HEK293 (cell line): ENCODE data around the gene FHL1.

Source experiments
- CTCF ChIA-PET: fragments of 350-600 bp; formaldehyde crosslinking; extraction: SDS; loops from one replicate; lab custom pipeline; 2021; ENCODE audit warnings: antibody characterized with exemption; lab: Yijun Ruan, JAX
- POLR2A ChIA-PET: fragments of 300-600 bp; formaldehyde crosslinking; extraction: SDS; loops from one replicate; lab custom pipeline; 2020; ENCODE audit warnings: antibody characterized with exemption, inconsistent platforms; lab: Yijun Ruan, JAX
- H3K27ac ChIP-seq: fragments of 200-500 bp; sonication (Bioruptor generic); 2 replicates; pipeline ENCODE4 v1.5.1; 2014; ENCODE audit warnings: low read depth, low read length, control low read depth, inconsistent platforms; ENCODE audit errors: extremely low read depth
- H3K36me3 ChIP-seq, 2 experiments: fragments of 200-500 bp in 1 of 2; sonication (Bioruptor generic) in 1 of 2; 1 replicate in 1 of 2; 2 replicates in 1 of 2; pipeline ENCODE4 v1.5.1; 2014 to 2017; ENCODE audit warnings: inconsistent platforms in 2 of 2, low read length in 2 of 2; ENCODE audit not compliant: control insufficient read depth in 2 of 2, insufficient read depth in 1 of 2
- H3K4me1 ChIP-seq: fragments of 200-500 bp; sonication (Bioruptor generic); 2 replicates; pipeline ENCODE4 v1.5.1; 2014; ENCODE audit warnings: mild to moderate bottlenecking, low read length, inconsistent platforms; ENCODE audit not compliant: control insufficient read depth, insufficient read depth
- H3K4me3 ChIP-seq: 2 replicates; pipeline ENCODE4 v1.5.1; 2011; ENCODE audit warnings: low read depth, mild to moderate bottlenecking, control low read depth, low read length, moderate library complexity
- H3K9me3 ChIP-seq: fragments of 200-500 bp; sonication (Bioruptor generic); 2 replicates; pipeline ENCODE4 v1.5.1; 2014; ENCODE audit warnings: low read depth, low read length, inconsistent platforms; ENCODE audit not compliant: control insufficient read depth, insufficient read depth
- KLF10 ChIP-seq: fragments of 450-650 bp; IDR thresholded peaks from 2 replicates; pipeline ENCODE4 v1.5.1; 2018; ENCODE audit warnings: missing biosample characterization, mild to moderate bottlenecking, missing genetic modification characterization
- KLF8 ChIP-seq: fragments of 450-650 bp; formaldehyde crosslinking; IDR thresholded peaks from 2 replicates; pipeline ENCODE4 v1.5.1; 2016; ENCODE audit warnings: missing biosample characterization, missing genetic modification characterization
- MZF1 ChIP-seq: fragments of 450-650 bp; formaldehyde crosslinking; IDR thresholded peaks from 2 replicates; pipeline ENCODE4 v1.5.1; 2017; ENCODE audit warnings: missing biosample characterization, missing genetic modification characterization, borderline replicate concordance
- PRDM10 ChIP-seq: fragments of 450-650 bp; formaldehyde crosslinking; IDR thresholded peaks from 2 replicates; pipeline ENCODE4 v1.5.1; 2016; ENCODE audit warnings: missing biosample characterization, missing genetic modification characterization
- SCRT1 ChIP-seq: fragments of 450-650 bp; formaldehyde crosslinking; IDR thresholded peaks from 2 replicates; pipeline ENCODE4 v1.5.1; 2016; ENCODE audit warnings: missing biosample characterization, missing genetic modification characterization, borderline replicate concordance
- SETDB1 ChIP-seq: IDR thresholded peaks from one replicate; pipeline ENCODE4 v1.6.1; 2017; ENCODE audit warnings: mild to moderate bottlenecking, low read length, moderate library complexity, mixed read lengths; ENCODE audit not compliant: insufficient read length
- SP2 ChIP-seq: fragments of 450-650 bp; formaldehyde crosslinking; IDR thresholded peaks from 2 replicates; pipeline ENCODE4 v1.5.1; 2016; ENCODE audit warnings: missing biosample characterization, missing genetic modification characterization
- ZBTB17 ChIP-seq: fragments of 450-650 bp; formaldehyde crosslinking; IDR thresholded peaks from 2 replicates; pipeline ENCODE4 v1.5.1; 2016; ENCODE audit warnings: missing biosample characterization, missing genetic modification characterization
- ZBTB20 ChIP-seq: fragments of 450-650 bp; formaldehyde crosslinking; IDR thresholded peaks from 2 replicates; pipeline ENCODE4 v1.5.1; 2016; ENCODE audit warnings: missing biosample characterization, missing genetic modification characterization
- ZEB2 ChIP-seq: fragments of 450-650 bp; formaldehyde crosslinking; IDR thresholded peaks from 2 replicates; pipeline ENCODE4 v1.5.1; 2016; ENCODE audit warnings: missing biosample characterization, missing genetic modification characterization
- ZNF146 ChIP-seq: fragments of 450-650 bp; formaldehyde crosslinking; IDR thresholded peaks from 2 replicates; pipeline ENCODE4 v1.5.1; 2016; ENCODE audit warnings: missing biosample characterization, missing genetic modification characterization
- ZNF174 ChIP-seq: fragments of 450-650 bp; formaldehyde crosslinking; IDR thresholded peaks from 2 replicates; pipeline ENCODE4 v1.5.0; 2017; ENCODE audit warnings: missing biosample characterization, mild to moderate bottlenecking, missing genetic modification characterization
- ZNF266 ChIP-seq: fragments of 450-650 bp; formaldehyde crosslinking; IDR thresholded peaks from 2 replicates; pipeline ENCODE4 v1.5.1; 2016; ENCODE audit warnings: missing biosample characterization, missing genetic modification characterization, low read depth
- ZNF341 ChIP-seq: fragments of 450-650 bp; formaldehyde crosslinking; IDR thresholded peaks from 2 replicates; pipeline ENCODE4; 2016; ENCODE audit warnings: low read depth, missing biosample characterization, missing genetic modification characterization
- ZNF354C ChIP-seq: fragments of 450-650 bp; formaldehyde crosslinking; IDR thresholded peaks from 2 replicates; pipeline ENCODE4 v1.5.1; 2016; ENCODE audit warnings: missing biosample characterization, missing genetic modification characterization, low read depth, borderline replicate concordance
- ZNF423 ChIP-seq: fragments of 450-650 bp; formaldehyde crosslinking; IDR thresholded peaks from 2 replicates; pipeline ENCODE4 v1.5.1; 2016; ENCODE audit warnings: missing biosample characterization, missing genetic modification characterization
- ZNF610 ChIP-seq: fragments of 450-650 bp; formaldehyde crosslinking; IDR thresholded peaks from 2 replicates; pipeline ENCODE4 v1.5.1; 2016; ENCODE audit warnings: missing biosample characterization, missing genetic modification characterization, borderline replicate concordance
- ZNF626 ChIP-seq: fragments of 450-650 bp; sonication (Bioruptor Pico); formaldehyde crosslinking; IDR thresholded peaks from 2 replicates; pipeline ENCODE4 v1.5.1; 2018; ENCODE audit warnings: missing biosample characterization, missing genetic modification characterization, inconsistent platforms
- ZNF629 ChIP-seq: fragments of 450-650 bp; formaldehyde crosslinking; IDR thresholded peaks from 2 replicates; pipeline ENCODE4 v1.5.1; 2017; ENCODE audit warnings: missing biosample characterization, missing genetic modification characterization
- ZNF664 ChIP-seq: fragments of 450-650 bp; formaldehyde crosslinking; IDR thresholded peaks from 2 replicates; pipeline ENCODE4 v1.5.1; 2016; ENCODE audit warnings: missing biosample characterization, missing genetic modification characterization
- TF ChIP-seq, protein P1 (sequence below): fragments of 450-650 bp; formaldehyde crosslinking; IDR thresholded peaks from 2 replicates; pipeline ENCODE4 v1.5.1; 2016; ENCODE audit warnings: missing biosample characterization, missing genetic modification characterization
- TF ChIP-seq, protein P2 (sequence below): fragments of 450-650 bp; formaldehyde crosslinking; IDR thresholded peaks from 2 replicates; pipeline ENCODE4 v1.5.1; 2016; ENCODE audit warnings: missing biosample characterization, missing genetic modification characterization
- TF ChIP-seq, protein P3 (sequence below): fragments of 450-650 bp; formaldehyde crosslinking; IDR thresholded peaks from 2 replicates; pipeline ENCODE4 v1.5.1; 2016; ENCODE audit warnings: missing biosample characterization, missing genetic modification characterization

The FHL1 gene

DNA sequence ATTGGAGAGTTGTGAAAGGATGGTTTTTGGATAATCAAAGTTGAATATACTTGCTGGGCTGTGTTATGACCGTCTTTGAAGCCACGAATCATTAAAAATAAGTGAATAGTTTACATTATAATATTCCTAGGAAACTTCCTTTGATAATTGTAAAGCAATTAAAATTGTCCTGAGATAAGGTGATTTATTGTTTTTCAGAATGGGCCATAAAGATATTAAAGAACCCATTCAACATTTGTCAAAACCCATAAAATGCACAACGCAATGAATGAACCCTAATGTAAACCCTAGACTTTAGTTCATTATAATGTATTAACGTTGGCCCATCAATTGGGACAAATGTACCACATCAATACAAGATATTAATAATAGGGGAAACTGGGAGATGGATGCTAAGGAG is 11.4 kb downstream of the FHL1 start (continued):
- no peak for TF ChIP-seq ZNF354C (tag by site-specific recombination)
- TF ChIP-seq, all 188 proteins: peak for 5

DNA sequence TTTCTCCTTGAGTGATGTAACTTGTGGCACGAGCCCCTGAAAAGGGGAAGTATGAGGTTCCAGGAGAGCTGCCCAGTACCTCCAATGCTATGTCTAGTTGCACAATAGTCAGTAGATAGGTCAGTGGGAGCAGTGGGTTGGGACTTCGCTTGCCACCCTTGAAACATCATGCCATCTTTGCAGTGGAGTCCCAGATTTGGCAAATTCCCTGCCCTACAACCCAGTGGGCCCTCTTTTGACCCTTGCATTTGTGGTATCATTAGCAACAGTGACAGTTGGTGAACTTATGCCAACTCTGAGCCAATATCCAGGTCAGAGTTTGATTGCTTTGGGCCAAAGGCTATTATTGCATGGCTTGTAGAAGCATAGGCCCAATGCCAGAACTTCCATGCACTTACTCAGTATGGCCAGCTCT is 12.3 kb downstream of the FHL1 start:
- no peaks in the 10 kb centered on the region for H3K9me3 ChIP-seq
- POLR2A ChIA-PET = no interaction called here
- TF ChIP-seq ZBTB17 (tag by site-specific recombination) (peak; percentile 50; the same call in 1 of the 2 replicates), ZNF341 (tag by site-specific recombination) (no peak), PRDM10 (tag by site-specific recombination) (0 out of 2 replicates have a peak, but pooled peaks have one; percentile 7), ZBTB20 (tag by site-specific recombination) (no peak), KLF8 (tag by site-specific recombination) (no peak), SCRT1 (no peak), ZNF664 (tag by site-specific recombination) (no peak), MZF1 (tag by site-specific recombination) (0 out of 2 replicates have a peak, but pooled peaks have one; percentile 25), ZNF266 (tag by site-specific recombination) (no peak), ZNF423 (tag by site-specific recombination) (no peak), SETDB1 (no peak)
- TF ChIP-seq, protein P1, sequence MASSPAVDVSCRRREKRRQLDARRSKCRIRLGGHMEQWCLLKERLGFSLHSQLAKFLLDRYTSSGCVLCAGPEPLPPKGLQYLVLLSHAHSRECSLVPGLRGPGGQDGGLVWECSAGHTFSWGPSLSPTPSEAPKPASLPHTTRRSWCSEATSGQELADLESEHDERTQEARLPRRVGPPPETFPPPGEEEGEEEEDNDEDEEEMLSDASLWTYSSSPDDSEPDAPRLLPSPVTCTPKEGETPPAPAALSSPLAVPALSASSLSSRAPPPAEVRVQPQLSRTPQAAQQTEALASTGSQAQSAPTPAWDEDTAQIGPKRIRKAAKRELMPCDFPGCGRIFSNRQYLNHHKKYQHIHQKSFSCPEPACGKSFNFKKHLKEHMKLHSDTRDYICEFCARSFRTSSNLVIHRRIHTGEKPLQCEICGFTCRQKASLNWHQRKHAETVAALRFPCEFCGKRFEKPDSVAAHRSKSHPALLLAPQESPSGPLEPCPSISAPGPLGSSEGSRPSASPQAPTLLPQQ = peak; percentile 53; the same call in 1 of the 2 replicates
- TF ChIP-seq, protein P2, sequence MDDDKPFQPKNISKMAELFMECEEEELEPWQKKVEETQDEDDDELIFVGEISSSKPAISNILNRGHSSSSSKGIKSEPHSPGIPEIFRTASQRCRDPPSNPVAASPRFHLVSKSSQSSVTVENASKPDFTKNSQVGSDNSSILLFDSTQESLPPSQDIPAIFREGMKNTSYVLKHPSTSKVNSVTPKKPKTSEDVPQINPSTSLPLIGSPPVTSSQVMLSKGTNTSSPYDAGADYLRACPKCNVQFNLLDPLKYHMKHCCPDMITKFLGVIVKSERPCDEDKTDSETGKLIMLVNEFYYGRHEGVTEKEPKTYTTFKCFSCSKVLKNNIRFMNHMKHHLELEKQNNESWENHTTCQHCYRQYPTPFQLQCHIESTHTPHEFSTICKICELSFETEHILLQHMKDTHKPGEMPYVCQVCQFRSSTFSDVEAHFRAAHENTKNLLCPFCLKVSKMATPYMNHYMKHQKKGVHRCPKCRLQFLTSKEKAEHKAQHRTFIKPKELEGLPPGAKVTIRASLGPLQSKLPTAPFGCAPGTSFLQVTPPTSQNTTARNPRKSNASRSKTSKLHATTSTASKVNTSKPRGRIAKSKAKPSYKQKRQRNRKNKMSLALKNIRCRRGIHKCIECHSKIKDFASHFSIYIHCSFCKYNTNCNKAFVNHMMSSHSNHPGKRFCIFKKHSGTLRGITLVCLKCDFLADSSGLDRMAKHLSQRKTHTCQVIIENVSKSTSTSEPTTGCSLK (tag by site-specific recombination) = no peak
- CTCF ChIA-PET = interaction anchor here (1.0 to 7.5 kb wide), 2 partner anchors 54 to 131 kb away, joined by 3 to 92 read pairs; no protein-coding TSS in a partner anchor
- no peaks in the 10 kb centered on the region; a peak in 1 of 3 replicates for H3K36me3 ChIP-seq
- no peak overlapping the region for H3K4me3 ChIP-seq
- peaks cover 6% of the 10 kb centered on the region; the same call in 1 of the 2 replicates for H3K4me1 ChIP-seq
- no peak overlapping the region for H3K27ac ChIP-seq

GRCh38 chrX:136162827-136163570 is 15.7 kb downstream of the FHL1 start:
- H3K4me3 ChIP-seq = no peak overlapping the region
- H3K27ac ChIP-seq = no peak overlapping the region
- POLR2A ChIA-PET = interaction anchor here (1.0 to 2.3 kb wide), 2 partner anchors 32 to 134 kb away, joined by 3 to 16 read pairs; no protein-coding TSS in a partner anchor
- CTCF ChIA-PET = interaction anchor here (0.5 to 7.5 kb wide), 27 partner anchors 8 to 490 kb away, joined by 3 to 92 read pairs (median 5); no protein-coding TSS in a partner anchor
- H3K9me3 ChIP-seq = no peaks in the 10 kb centered on the region
- H3K4me1 ChIP-seq = peaks cover 2% of the 10 kb centered on the region
- H3K36me3 ChIP-seq = no peaks in the 10 kb centered on the region; a peak in 1 of 3 replicates
- TF ChIP-seq ZNF146 (no peak), ZNF610 (tag by site-specific recombination) (no peak), ZNF626 (no peak), ZEB2 (tag by site-specific recombination) (peak; percentile 49), ZNF174 (tag by site-specific recombination) (no peak), ZBTB17 (tag by site-specific recombination) (peak; percentile 93), SETDB1 (no peak), KLF10 (tag by site-specific recombination) (no peak), SP2 (no peak), ZNF354C (tag by site-specific recombination) (no peak), ZNF629 (0 out of 2 replicates have a peak, but pooled peaks have one; percentile 17)
- TF ChIP-seq, protein P3, sequence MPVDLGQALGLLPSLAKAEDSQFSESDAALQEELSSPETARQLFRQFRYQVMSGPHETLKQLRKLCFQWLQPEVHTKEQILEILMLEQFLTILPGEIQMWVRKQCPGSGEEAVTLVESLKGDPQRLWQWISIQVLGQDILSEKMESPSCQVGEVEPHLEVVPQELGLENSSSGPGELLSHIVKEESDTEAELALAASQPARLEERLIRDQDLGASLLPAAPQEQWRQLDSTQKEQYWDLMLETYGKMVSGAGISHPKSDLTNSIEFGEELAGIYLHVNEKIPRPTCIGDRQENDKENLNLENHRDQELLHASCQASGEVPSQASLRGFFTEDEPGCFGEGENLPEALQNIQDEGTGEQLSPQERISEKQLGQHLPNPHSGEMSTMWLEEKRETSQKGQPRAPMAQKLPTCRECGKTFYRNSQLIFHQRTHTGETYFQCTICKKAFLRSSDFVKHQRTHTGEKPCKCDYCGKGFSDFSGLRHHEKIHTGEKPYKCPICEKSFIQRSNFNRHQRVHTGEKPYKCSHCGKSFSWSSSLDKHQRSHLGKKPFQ (tag by site-specific recombination) = no peak
